ENCODE data around the gene ZNF615.
"Not testable (repeated sequence)": the region's sequence is repeated elsewhere in the genome, so short reads cannot be mapped to it uniquely, and the experiment has no call there.

The ZNF615 gene

DNA sequence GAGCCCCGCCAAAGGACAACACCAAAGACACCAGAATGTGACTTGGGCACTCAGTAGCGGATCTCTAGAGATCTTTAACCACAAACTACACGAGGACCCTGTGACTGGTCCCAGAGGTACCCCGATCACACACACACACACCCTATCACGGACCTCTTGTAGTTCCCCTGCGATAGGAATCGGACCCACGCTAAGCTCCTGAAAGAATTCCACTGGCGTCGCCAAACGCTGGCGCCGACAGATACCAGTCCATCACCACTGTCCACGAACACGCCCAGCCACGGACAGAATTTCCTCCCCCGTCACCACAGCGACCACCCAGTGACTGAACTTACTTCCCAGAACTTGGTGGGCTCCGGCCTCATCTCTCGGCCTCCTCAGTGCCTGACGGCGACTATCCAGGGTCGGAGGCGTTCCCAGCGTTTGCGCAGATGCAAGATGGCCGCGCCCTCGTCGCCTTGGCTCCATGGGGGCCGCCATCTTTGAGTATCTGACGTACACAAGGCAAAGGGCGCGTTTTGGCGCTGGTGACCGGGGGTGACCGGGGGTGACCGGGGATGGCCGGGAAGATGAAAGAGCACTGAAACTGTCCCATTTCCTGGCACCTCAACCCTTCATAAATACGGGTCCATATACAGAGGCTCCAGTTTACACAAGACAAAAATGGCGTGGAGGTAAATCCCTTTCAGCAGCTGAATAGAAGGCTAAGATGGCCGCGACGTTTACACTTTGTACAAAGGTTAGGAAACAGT lies at the start of gene ZNF615:
Gene ZNF615 (minus strand): TSS at position 406 of the 752 bp plus-strand sequence. CDS start 4,500 bp downstream, outside the sequence.
- peak; percentile 78 for DNase-seq (ENCODE audit: low read depth)

DNA sequence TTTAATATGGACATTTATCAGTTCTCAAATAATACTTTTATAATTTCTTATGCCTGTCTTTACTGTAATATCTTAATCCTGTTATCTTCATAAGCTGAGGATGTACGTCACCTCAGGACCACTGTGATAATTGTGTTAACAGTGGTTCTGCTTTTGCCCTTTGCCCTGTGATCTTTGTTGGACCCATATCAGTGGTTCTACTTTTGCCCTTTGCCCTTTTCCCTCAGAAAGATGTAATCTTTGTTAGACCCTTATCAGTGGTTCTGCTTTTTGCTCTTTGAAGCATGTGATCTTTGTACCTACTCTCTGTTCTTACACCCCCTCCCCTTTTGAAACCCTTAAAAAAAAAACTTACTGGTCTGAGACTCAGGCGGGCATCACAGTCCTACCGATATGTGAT lies 48.5 kb upstream of the ZNF615 start:
- DNase-seq (ENCODE audit: low read depth), result not testable (repeated sequence)

DNA sequence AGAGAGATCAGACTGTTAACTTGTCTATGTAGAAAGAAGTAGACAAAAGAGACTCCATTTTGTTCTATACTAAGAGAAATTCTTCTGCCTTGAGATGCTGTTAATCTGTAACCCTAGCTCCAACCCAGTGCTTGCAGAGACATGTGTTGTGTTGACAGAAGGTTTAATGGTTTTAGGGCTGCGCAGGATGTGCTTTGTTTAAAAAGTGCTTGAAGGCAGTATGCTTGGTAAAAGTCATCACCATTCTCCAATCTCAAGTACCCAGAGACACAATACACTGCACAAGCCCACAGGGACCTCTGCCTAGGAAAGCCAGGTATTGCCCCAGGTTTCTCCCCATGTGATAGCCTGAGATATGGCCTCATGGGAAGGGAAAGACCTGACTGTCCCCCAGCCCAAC lies 43.7 kb upstream of the ZNF615 start:
- not testable (repeated sequence) for DNase-seq (ENCODE audit: low read depth)

DNA sequence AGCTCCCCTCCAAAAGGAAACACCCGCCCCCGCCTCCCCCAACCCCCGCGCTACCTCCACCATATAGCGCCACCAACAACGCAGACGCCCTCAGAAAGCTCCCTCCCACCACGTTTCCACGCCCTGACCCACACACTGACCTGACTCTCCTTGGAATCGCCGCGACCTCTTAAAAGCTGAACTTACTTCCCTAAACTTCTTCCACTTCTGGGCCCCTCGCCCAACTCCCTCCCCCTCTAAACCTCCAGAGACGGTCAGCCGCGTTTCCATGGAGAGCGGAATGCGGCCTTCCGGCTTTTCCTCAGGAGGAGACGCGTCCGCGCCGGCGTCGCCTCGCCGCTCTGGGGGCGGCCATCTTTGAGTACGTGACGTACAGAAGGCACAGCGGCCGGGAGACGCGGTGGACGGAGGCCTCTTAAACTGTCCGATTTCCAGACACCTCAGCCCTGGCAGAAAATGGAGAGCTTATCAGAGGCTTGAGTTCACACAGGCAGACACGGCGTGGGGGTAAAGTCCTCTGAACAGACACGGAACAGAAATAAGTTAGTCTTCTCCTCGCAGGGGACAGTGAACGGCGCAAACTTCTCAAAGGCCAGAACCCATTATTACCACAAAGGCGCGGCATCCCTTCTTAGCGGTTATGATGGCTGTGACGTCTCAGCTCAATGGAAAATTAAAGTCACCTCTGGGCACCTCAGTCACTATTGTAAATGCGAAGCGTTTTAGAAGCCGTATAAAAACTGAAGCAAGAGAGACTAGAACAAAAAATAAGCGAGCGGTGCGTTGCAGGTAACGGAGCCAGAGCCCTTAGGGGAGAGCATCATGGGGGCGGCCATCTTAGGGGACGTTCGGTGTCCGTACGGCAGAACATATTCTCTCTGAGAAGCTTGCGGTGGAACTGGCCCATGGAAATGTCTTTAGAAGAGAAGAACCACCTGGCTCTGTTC lies 40.8 kb upstream of the ZNF615 start, which contains the start of gene ZNF432:
Gene ZNF432 (minus strand): TSS at position 284 of the 947 bp plus-strand sequence. CDS start 1,970 bp downstream, outside the sequence.
- peak; percentile 73 for DNase-seq (ENCODE audit: low read depth)

DNA sequence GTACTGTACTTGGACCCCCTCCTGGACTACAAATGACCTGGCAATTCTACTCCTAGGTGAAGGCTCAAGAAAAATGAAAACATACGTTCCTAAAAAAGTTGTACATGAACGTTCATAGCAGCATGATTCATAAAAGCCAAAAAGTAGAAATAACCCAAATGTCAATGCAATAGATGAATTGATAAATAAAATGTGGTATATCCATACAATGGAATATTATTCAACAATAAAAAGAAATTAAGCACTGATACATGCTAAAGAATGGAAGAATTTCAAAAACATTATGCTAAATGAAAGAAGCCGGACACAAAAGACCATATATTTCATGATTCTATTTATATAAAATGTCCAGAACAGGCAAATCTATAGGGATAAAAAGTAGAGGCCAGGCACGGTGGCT lies 31.2 kb upstream of the ZNF615 start:
- no peak for DNase-seq (ENCODE audit: low read depth)

DNA sequence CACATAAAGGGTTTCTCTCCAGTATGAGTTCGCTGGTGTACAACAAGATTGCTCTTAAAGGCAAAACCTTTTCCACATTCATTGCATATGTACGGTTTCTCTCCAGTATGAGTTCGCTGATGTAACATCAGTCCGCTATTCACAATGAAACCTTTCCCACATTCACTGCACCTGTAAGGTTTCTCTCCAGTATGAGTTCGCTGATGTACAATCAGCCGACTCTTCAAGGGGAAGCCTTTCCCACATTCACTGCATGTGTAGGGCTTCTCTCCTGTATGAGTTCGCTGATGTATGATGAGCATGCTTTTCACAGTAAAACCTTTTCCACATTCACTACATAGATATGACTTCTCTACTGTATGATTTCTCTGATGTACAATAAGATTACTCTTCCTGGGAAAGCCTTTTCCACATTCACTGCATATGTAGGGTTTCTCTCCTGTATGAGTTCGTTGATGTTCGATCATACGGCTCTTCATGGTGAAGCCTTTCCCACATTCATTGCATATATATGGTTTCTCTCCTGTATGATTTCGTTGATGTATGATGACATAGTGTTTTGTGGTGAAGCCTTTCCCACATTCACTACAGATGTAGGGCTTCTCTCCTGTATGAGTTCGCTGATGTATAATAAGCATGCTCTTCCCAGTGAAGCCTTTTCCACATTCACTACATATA lies 26.2 kb upstream of the ZNF615 start:
- no peak for DNase-seq (ENCODE audit: low read depth)

DNA sequence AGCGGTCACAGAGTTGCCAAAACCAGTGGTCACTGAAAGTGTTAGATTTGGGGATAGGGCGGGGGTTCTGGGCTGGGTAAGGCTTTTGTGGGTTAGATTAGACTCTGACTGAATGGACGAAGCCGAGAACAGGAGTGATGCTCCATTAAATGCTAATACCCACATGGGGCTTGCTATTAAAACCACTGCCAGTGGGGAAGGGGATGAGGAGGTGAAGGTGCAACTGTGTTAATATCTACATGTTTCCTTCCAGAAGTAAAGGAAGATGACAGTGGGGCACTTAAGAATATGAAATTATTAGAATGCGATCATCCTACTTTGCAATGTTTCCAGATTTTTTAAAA lies 20.7 kb upstream of the ZNF615 start:
- no peak for DNase-seq (ENCODE audit: low read depth)

DNA sequence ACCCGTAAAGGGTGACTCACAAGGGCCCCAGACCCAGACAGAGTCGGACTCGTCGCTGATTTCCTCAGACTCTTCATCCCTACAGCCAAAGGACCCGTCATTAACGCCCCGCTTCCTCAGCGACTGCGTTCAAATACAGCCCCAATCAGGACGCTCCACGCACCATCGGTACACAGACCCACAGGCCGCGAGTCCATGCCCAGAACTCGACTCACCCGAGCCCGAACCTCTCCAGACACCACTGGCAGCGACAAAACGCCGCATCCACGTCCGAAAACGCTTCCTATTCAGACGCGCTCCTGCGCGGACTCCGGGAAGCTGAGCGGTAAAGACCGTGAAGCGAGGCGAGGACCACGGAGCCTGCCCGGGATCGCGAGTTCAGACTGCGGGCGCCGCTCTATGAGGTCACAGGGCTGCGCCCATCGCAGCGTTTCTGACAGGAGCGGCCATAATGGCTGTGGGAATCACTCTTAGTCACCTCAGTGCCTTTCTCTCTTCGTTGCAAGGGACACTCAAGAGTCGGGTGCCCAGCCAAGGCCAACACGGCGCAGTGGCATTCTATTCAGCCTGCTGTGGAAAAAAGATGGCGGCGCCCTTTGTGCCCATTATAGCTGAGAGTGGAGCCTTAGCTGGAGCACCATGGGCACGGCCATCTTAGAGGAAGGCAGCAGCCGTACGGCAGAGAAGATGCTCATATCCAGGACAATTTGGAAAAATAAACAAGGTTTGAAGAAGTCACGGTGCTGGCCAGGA lies 20.2 kb upstream of the ZNF615 start, which contains the start of gene ZNF614:
Gene ZNF614 (minus strand): TSS at position 353 of the 753 bp plus-strand sequence. CDS start 2,634 bp downstream, outside the sequence.
- DNase-seq (ENCODE audit: low read depth), result peak; percentile 76

DNA sequence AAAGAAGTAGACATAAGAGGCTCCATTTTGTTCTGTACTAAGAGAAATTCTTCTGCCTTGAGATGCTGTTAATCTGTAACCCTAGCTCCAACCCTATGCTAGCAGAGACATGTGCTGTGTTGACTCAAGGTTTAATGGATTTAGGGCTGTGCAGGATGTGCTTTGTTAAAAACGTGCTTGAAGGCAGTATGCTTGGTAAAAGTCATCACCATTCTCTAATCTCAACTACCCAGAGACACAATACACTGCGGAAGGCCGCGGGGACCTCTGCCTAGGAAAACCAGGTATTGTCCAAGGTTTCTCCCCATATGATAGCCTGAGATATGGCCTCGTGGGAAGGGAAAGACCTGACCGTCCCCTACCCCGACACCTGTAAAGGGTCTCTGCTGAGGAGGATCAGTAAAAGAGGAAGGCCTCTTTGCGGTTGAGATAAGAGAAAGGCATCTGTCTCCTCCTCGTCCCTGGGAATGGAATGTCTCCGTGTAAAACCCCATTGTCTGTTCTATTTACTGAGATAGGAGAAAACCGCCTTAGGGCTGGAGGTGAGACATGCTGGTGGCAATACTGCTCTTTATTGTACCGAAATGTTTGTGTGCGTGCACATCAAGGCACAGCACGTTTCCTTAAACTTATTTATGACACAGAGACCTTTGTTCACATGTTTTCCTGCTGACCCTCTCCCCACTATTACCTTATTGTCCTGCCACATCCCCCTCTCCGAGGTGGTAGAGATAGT lies 18.4 kb upstream of the ZNF615 start:
- not testable (repeated sequence) for DNase-seq (ENCODE audit: low read depth)

DNA sequence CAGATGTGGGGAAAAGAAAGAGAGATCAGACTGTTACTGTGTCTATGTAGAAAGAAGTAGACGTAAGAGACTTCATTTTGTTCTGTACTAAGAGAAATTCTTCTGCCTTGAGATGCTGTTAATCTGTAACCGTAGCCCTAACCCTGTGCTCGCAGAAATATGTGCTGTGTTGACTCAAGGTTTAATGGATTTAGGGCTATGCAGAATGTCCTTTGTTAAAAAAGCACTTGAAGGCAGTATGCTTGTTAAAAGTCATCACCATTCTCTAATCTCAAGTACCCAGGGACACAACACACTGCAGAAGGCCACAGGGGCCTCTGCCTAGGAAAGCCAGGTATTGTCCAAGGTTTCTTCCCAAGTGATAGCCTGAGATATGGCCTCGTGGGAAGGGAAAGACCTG lies 16.5 kb upstream of the ZNF615 start:
- DNase-seq (ENCODE audit: low read depth), result not testable (repeated sequence)

DNA sequence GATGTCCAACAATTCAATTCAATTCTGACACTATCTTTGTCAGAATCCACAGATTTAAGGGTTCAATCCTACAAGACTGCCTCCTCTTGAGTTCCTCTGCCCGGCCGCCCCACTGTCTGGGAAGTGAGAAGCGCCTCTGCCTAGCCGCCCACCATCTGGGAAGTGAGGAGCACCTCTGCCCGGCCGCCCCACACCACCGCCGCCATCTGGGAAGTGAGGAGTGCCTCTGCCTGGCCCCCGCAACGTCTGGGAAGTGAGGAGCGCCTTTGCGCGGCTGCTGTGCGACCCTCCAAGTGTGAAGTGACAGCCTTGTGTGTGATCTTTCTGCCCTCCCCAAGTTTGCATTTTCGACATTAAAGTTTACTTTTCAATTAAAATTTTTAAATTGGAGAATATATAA lies 14.2 kb upstream of the ZNF615 start:
- no peak for DNase-seq (ENCODE audit: low read depth)

DNA sequence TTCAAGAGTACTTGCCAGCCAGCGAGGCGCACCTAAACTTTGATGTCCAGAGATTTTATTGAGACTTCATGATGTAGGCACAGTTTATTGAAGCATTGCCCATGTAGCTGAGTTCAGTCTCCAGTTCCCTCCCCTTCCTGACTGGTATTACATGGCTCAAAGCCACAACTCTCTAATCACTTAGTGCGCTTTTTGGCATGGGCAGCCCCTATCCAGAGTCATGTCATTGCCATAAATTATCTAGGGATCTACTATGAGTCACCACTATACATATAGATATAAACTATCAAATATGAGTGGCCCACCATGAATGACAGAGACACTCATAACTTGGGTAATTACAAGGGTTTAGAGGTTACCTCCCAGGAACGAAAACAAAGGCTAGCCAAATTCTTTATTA lies 12.5 kb upstream of the ZNF615 start:
- DNase-seq (ENCODE audit: low read depth), result no peak

DNA sequence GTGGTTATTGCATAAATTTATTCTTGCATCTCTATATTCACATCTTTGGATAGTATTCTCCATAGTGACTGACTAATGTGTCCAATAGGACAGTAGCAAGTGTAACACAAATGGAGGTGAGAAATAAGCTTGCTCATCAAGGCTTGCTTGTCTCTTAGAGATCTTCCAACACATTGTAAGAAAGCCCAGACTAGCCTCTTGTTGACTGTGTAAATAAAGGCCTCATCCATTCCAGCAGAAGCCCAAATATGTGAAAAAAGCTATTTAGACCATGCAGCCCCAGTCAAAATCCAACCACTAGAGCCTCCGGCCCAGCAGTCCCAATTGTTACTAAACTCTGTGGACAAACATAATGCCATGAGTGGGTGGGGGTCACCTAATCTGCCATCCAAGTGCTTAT lies 2.7 kb upstream of the ZNF615 start:
- DNase-seq (ENCODE audit: low read depth), result no peak

DNA sequence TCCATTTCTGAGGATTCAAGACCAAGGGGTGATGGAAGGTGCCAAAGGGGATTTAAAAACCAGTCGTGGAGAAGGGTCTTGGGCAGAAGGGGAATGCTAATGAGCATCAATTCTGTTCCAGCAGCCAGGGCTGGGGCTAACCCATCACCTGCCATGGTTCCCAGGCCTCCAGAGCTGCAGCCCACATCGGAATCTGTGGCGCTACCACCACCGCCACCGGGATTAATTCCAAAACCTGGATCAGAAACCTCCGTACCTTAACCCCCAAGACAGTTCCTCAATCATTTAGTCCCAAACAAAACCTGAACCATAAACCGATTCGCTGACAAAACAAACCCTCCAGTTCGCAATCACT lies 583 bp downstream of the ZNF615 start:
- no peak for DNase-seq (ENCODE audit: low read depth)

DNA sequence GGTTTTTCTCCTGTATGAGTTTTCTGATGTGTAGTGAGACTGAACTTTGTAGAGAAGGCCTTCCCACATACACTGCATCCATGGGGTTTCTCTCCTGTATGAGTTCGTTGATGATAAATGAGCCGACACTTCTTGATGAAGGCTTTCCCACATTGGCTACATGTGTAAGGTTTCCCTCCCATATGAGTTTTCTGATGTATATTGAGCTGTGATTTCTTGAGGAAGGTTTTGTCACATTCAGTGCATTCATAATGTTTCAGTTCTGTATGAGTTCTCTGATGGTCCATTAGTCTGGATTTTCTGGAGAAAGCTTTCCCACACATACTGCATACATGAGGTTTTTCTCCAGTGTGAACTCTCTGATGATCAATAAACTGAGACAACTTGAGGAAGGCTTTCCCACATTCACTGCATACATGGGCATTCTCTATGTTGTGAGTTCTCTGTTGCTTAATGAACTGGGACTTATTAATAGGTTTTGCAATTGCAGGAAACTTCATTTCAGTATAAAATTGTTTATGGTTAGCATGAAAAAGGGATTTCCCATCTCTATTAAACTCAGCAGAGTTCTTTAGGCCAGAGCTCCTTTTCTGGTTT lies 13.9 kb downstream of the ZNF615 start:
- no peak for DNase-seq (ENCODE audit: low read depth)

DNA sequence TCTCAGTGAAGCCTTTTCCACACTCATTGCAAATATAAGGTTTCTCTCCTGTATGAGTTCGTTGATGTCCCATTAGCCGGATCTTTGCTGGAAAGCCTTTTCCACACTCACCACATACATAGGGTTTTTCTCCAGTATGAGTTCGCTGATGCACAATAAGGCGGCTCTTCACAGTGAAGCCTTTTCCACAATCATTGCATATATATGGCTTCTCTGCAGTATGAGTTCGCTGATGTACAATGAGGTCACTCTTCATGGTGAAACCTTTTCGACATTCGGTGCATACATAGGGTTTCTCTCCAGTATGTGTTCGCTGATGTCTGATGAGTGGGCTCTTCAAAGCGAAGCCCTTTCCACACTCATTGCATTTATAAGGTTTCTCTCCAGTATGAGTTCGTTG lies 14.6 kb downstream of the ZNF615 start:
- DNase-seq (ENCODE audit: low read depth), result no peak

DNA sequence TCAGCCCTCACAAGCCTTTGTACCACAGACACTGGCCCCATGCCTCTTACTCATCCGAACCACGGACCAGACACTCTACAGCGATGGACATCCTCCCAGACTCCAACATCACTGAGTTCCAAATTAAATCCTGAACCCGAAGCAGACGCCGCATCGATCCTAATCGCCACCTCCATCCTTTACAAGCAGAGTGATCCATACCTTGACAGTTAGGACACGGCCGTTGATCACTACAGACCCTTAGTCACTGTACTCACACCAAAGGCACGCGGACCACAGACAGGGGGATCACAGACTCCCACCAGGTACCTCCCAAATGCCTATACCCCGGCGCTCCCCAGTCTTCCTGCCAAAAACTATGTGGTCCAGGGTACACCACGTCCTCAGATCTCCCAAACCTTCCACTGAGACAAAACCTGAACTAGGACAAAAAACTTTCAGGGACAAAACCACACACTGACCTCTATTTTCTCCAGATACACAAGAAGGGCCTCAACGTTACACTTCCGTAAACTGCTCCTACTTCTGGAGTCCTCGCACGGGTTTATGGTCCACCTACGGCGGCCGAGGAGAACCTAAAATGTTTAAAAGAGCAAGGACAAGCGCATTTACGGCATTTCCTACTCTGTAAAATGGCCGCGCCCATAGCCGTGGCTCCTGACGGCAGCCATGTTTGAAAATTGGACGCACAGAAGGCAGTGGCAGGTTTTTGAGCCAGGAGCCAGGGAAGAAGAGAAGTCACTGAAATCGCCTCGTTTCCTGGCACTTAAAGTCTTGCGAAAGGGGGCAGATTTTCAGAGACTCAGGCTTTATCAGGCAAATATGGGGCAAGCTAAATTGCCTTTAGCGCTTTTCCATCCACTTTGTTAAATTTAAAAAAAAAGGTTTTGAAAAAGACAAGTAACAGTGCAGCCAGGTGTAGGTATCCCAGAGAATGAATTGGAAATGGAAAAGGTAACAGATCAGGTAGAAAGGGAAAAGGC lies 21.4 kb downstream of the ZNF615 start, which contains the start of gene ZNF350:
Gene ZNF350 (minus strand): TSS at position 532 of the 983 bp plus-strand sequence. CDS start 12,480 bp downstream, outside the sequence.
- peak; percentile 81 for DNase-seq (ENCODE audit: low read depth)

DNA sequence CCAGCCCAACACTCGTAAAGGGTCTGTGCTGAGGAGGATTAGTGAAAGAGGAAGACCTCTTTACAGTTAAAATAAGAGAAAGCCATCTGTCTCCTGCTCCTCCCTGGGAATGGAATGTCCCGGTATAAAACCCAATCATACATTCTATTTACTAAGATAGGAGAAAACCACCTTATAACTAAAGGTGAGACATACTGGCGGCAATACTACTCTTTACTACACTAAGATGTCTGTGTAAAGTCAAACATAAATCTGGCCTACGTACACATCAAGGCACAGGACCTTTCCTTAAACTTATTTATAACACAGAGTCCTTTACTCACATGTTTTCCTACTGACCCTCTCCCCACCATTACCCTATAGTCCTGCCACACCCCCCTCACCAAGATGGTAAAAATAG lies 24.6 kb downstream of the ZNF615 start:
- DNase-seq (ENCODE audit: low read depth), result no peak

DNA sequence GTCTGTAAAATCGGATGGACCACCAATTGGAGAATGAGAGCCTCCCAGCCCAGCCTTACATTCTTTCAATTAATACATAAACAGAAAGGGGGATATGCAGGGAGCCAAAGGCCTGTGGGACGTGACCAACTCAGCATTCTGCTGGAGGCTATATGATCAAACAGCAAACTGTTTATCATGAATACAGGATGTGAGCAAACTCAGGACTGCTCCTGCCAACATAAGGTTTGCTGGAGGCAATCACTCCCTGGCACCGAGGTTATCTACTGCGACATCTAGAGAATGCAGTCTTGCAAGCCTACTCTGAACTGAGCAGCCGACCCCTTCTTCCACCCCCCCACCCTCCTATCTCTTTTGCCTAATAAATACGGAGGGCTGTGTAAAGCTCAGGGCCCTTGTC lies 27.1 kb downstream of the ZNF615 start:
- not testable (repeated sequence) for DNase-seq (ENCODE audit: low read depth)
